ENCODE measurements around the gene CRACDL. TPM values are rescaled to one million over a fixed set of nuclear protein-coding genes. Genes with fewer than 3 reads are reported as not detected.

CRACDL gene
- total RNA-seq, 1 donor from 2014 or later, result 17.8 TPM

DNA sequence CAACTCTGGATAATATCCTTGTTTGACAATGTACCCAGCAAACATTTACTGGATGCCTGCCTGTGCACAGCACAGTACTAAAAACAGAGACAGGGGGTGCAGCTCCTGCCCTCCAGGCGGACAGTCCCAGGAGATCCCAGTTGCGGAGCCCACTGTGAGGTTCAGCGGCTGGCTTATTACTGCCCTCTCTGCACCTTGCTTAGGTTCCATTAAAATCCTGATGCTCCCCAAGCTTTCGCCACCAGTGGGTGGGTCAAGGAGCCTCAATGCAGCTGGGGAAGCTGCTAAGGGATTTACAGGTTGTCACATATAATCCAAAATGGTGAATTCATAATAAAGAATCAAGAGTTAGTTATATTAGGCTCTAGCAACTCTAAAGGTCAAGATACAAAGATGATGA is 38.3 kb downstream of the CRACDL start:
- Histone ChIP-seq H3K27me3 (ENCODE audit: low read depth) (no peaks in the 10 kb centered on the region), H3K27ac (no peak overlapping the region), H3K9me3 (no peaks in the 10 kb centered on the region), H3K4me3 (no peak overlapping the region), H3K4me1 (no peaks in the 10 kb centered on the region), H3K36me3 (no peaks in the 10 kb centered on the region)
- TF ChIP-seq, protein P1, sequence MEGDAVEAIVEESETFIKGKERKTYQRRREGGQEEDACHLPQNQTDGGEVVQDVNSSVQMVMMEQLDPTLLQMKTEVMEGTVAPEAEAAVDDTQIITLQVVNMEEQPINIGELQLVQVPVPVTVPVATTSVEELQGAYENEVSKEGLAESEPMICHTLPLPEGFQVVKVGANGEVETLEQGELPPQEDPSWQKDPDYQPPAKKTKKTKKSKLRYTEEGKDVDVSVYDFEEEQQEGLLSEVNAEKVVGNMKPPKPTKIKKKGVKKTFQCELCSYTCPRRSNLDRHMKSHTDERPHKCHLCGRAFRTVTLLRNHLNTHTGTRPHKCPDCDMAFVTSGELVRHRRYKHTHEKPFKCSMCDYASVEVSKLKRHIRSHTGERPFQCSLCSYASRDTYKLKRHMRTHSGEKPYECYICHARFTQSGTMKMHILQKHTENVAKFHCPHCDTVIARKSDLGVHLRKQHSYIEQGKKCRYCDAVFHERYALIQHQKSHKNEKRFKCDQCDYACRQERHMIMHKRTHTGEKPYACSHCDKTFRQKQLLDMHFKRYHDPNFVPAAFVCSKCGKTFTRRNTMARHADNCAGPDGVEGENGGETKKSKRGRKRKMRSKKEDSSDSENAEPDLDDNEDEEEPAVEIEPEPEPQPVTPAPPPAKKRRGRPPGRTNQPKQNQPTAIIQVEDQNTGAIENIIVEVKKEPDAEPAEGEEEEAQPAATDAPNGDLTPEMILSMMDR (IDR thresholded peaks at IDR 0.05), result no peak
- DNase-seq (no peak), ATAC-seq (no peak)
- intact Hi-C loops (cut with DNase I), result no loop called here

DNA sequence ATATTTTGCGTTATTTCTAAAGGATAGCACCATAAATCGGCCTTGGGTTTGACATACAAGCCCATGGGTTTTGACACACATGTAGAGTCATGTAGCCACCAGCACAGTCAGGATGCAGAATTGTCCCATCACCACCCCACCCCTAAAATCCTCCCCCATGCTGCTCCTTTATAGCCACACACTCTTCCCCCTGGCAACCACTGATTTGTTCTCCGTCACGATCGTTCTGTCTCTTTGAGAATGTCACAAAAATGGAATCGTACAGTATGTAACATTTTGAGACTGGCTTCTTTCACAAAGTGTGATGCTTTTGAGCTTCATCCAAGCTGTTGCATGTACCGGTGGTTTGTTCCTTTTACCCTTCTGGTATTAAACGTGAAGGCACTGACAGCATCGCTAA is 39.1 kb downstream of the CRACDL start:
- no peak for ATAC-seq
- no peak for DNase-seq
- no peaks in the 10 kb centered on the region for H3K9me3 ChIP-seq
- no peak overlapping the region for H3K27ac ChIP-seq
- H3K36me3 ChIP-seq, result no peaks in the 10 kb centered on the region
- no peak overlapping the region for H3K4me3 ChIP-seq
- H3K4me1 ChIP-seq, result no peaks in the 10 kb centered on the region
- intact Hi-C loops (cut with DNase I), result no loop called here
- TF ChIP-seq, protein P1 (IDR thresholded peaks at IDR 0.05), result no peak
- H3K27me3 ChIP-seq (ENCODE audit: low read depth), result no peaks in the 10 kb centered on the region

DNA sequence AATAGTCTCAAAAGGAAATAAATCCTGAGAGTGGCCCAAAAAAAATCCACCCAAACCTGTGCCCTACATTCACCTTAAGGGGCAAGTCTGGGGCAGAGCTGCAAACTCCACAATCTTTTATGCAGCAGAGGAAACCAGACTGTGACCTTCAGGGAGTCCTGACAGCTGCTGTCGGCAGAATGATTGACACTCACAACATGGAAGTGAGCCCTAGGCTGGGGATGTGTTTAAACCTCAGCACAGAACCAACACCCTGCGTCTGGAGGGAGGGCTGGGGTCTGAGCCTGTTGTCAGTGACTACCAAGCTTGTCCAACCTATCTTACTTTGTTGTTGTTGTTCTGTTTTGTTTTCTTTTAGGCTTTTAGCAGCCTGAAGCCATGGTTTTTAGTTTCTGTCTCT is 39.6 kb downstream of the CRACDL start:
- Histone ChIP-seq H3K4me1 (no peaks in the 10 kb centered on the region), H3K27ac (no peak overlapping the region), H3K27me3 (ENCODE audit: low read depth) (no peaks in the 10 kb centered on the region), H3K9me3 (no peaks in the 10 kb centered on the region), H3K36me3 (no peaks in the 10 kb centered on the region), H3K4me3 (no peak overlapping the region)
- ATAC-seq (no peak), DNase-seq (no peak)
- TF ChIP-seq, protein P1 (IDR thresholded peaks at IDR 0.05), result no peak
- intact Hi-C loops (cut with DNase I), result no loop called here

DNA sequence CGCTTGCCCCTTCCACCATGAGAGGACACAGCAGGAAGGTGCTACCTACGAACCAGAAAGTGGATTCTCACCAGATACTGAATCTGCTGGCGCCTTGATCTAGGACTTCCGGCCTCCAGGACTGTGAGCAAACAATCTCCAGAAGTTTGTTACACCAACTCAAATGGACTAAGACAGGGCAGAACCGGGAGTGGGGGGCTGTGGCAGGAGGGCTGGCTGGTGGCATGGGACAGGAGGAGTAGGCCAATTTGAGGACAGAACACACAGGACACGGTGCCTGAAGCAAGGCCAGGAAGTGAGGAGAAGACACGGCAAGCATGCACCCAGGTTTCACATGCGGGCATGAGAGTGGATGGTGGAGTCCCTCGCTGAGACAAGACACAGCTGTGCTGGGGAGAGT is 40.1 kb downstream of the CRACDL start:
- intact Hi-C loops (cut with DNase I), result no loop called here
- H3K4me3 ChIP-seq, result no peak overlapping the region
- H3K36me3 ChIP-seq, result no peaks in the 10 kb centered on the region
- H3K9me3 ChIP-seq, result no peaks in the 10 kb centered on the region
- DNase-seq (no peak), ATAC-seq (no peak)
- TF ChIP-seq, protein P1 (IDR thresholded peaks at IDR 0.05), result no peak
- H3K4me1 ChIP-seq, result no peaks in the 10 kb centered on the region
- no peak overlapping the region for H3K27ac ChIP-seq
- H3K27me3 ChIP-seq (ENCODE audit: low read depth), result no peaks in the 10 kb centered on the region

DNA sequence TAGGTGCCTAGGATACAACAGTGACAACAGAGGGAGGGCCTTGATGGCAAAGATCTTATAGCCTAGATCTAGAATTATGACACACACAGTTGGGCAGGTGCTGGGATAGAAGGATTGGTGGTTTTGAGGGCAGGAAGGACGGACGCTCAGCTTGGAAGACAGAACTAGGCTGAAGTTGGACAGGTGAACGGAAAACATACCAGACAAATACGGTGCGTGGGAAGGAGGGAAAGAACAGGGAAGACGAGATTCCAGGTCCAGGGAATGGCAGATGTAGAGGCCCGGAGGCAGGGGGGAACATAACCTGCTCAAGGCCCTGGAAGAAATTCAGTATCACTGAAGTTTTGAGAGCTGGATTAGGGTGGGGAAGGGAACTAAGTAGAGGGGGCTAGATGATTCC is 40.8 kb downstream of the CRACDL start:
- ATAC-seq (no peak), DNase-seq (no peak)
- no peaks in the 10 kb centered on the region for H3K9me3 ChIP-seq
- TF ChIP-seq, protein P1 (IDR thresholded peaks at IDR 0.05), result no peak
- H3K4me3 ChIP-seq, result no peak overlapping the region
- H3K36me3 ChIP-seq, result no peaks in the 10 kb centered on the region
- H3K4me1 ChIP-seq, result no peaks in the 10 kb centered on the region
- H3K27ac ChIP-seq, result no peak overlapping the region
- no peaks in the 10 kb centered on the region for H3K27me3 ChIP-seq (ENCODE audit: low read depth)
- intact Hi-C loops (cut with DNase I), result no loop called here

All from lower lobe of right lung (tissue), 2 donors.